Measurements from ENCODE around the gene MSRB3.
A peak's percentile ranks its signal among the peaks of the same experiment; 100 is the strongest.
"Not testable (repeated sequence)": the region's sequence is repeated elsewhere in the genome, so short reads cannot be mapped to it uniquely, and the experiment has no call there.

The MSRB3 gene

DNA sequence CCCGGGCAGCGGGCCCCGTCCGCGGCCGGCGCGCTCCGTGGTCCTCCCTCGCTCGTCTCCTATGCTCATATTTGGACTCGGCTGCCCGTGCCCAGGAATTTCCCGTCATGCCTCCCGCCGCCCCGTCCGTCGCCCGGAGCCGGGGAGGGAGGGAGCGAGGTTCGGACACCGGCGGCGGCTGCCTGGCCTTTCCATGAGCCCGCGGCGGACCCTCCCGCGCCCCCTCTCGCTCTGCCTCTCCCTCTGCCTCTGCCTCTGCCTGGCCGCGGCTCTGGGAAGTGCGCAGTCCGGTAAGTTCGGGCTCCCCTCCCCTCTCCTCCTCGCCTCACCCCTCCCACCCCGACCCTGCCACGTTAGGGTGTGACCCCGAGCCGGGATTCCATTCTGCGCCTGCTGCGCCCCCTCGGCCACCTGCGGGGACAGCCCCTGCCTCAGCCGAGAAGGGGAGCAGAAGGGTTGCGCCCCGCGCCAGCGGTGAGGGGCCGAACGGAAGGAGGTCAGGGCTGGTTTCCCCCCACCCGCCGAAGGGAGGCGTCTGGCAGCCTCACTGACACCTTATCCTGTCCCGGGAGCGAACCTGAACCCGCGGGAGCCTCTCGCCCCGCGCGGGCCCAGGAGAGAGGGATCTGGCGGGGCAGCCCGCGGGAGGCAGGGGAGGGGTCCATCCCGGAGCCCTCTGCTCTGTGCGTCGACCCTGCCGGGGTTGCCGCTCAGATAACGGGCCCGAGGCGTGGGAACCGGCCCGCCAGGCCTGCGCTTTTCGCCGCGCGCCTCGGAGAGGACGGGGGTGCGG is at the start of gene MSRB3:
Gene MSRB3 (plus strand): TSS at position 108 of the 793 bp plus-strand sequence. CDS start 29,897 bp downstream, outside the sequence.
- no peak for DNase-seq

DNA sequence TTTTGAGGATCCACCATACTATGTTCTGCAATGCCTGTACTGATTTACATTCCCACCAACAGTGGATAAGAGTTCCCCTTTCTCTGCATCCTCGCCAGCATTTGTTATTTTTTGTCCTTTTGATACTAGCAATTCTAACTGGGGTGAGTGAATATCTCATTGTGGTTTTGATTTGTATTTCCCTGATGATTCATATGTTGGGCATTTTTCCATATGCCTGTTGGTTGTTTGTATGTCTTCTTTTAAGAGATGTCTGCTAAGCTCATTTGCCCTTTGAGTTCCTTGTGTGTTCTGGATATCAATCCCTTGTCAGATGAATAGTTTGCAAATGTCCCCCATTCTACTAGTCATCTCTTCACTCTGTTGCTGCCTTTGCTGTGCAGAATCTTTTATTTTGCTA is 49.0 kb upstream of the MSRB3 start:
- DNase-seq, result no peak

DNA sequence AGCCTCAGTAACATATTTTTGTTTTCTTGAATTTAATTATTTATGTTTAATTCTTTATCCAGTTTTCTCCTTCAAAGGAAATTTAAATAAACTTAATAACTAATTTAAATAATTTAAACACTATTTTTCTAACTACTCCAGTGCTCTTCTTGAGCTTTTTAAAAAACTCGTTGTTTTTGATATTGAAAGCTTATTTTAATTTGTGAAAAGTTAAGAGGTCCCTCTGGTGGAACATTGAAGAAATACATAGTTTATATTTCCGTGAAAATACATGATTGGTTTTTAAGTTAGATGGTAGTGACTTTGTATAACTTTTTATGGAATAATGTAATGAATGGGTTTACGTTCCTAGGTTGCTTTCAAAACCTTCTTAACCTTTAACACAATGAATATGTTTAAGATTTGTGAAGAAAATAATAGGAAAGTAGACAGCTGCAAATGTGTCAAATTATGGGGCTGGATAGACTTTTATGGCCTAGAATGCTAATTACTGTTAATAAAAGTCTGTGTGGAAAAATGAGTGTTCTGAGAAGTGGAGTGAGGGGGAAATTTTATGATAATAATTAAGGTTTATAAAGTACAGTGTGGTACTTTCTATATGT is 45.9 kb upstream of the MSRB3 start:
- DNase-seq, result peak; percentile 7

GRCh38 chr12:65237153-65237552 is 41.3 kb upstream of the MSRB3 start:
- DNase-seq, result no peak

GRCh38 chr12:65238609-65239008 is 39.9 kb upstream of the MSRB3 start:
- no peak for DNase-seq

- DNase-seq, result no peak
Measured at GRCh38 chr12:65248656-65249633, 29.5 kb upstream of the MSRB3 start.

DNA sequence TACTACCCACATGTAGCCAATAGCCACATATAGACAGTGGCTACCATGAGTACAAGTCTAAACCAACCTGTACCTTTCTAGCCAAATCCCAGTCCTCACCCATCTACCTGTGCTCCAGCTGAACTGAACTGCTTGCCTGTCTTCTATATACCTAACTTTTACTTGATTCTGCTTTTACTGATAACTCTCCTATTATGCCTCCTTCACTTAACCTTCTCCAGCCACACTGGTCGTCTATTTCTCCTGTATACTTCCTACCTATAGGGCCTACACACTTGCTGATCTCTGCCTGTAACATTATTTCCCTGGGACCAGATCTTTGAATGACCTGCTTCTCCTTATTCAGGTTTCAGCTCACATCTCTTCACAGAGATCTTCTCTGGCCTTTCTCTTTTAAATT is 26.0 kb upstream of the MSRB3 start:
- no peak for DNase-seq

DNA sequence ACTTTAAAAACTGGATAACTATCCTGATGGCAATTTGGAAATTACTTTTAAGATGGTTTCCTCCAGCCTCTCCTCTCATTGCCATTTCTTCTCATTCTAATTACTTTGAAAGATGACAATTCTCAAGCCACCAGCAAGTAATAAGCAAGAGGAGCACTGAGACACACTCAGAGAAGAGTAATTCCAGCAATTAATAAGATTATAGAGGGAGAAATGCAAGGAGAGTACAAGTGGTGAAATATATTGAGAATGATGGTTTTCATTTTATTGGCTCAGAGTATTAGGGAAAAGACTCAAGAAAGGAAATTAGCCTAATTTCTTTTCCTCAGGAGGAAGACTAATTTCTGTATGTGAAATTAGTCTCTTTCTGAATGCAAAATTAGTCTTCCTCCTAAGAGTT is 20.5 kb upstream of the MSRB3 start:
- no peak for DNase-seq

DNA sequence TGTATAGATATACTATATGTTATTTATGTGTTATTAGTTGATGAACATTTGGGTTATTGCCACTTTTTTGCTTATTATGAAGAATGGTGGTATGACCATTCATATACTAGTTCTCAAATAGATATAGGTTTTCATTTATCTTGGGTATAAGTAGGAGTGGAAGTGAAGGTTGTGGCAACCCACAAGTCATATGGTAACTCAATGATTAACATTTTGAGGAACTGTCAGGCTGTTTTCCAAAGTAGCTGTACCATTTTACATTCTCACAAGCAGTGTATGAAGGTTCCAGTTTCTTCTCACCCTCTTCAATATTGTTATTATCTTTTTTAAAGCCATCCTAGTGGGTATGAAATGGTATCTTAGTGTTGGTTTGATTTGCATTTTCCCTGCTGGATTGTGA is 19.0 kb upstream of the MSRB3 start:
- DNase-seq, result no peak

GRCh38 chr12:65263777-65264176 is 14.7 kb upstream of the MSRB3 start:
- no peak for DNase-seq

DNA sequence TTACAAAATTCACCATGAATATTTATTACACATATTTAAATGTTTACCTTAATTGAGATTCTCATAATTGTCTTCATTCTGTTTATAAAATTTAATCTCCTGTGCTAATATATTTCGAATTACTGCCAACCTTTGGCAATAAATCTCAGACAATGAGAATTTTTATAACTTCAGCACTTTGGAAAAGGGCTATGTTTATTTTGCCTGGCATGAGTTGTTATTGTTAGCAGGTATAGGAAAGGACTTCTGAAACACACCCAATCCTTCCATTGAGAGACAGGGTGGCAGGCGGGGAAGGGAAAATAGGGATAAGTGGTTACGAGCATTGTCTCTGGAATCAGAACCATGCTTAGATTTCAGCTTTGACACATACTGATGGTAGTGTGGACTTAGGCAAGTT is 12.1 kb upstream of the MSRB3 start:
- DNase-seq, result no peak

- DNase-seq, result no peak
Measured at GRCh38 chr12:65269603-65270002, 8.9 kb upstream of the MSRB3 start.

- DNase-seq, result no peak
Measured at GRCh38 chr12:65274602-65275272, 3.7 kb upstream of the MSRB3 start.

DNA sequence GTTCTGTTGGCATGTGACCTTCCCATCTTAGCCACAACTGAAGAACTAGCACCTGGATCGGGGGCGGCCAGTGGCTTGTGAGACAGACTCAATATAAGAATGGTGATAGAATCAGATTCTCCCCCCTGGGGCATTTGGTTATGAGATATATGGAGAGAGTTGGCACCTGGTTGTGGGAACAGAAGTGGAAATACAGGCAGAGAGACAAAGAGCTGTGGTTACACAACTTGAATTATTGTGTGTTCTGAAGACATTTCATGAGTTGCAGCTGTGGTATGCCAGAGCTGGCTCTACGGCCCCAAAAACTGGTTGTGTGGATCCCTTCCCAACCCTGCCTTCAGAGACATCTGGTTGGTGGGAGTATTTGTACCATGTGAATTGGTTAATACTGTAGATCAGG is 2.9 kb upstream of the MSRB3 start:
- no peak for DNase-seq

- peak; percentile 50 for DNase-seq
Measured at GRCh38 chr12:65276916-65277530, 1.5 kb upstream of the MSRB3 start.

GRCh38 chr12:65277994-65278575 is 398 bp upstream of the MSRB3 start:
- no peak for DNase-seq

DNA sequence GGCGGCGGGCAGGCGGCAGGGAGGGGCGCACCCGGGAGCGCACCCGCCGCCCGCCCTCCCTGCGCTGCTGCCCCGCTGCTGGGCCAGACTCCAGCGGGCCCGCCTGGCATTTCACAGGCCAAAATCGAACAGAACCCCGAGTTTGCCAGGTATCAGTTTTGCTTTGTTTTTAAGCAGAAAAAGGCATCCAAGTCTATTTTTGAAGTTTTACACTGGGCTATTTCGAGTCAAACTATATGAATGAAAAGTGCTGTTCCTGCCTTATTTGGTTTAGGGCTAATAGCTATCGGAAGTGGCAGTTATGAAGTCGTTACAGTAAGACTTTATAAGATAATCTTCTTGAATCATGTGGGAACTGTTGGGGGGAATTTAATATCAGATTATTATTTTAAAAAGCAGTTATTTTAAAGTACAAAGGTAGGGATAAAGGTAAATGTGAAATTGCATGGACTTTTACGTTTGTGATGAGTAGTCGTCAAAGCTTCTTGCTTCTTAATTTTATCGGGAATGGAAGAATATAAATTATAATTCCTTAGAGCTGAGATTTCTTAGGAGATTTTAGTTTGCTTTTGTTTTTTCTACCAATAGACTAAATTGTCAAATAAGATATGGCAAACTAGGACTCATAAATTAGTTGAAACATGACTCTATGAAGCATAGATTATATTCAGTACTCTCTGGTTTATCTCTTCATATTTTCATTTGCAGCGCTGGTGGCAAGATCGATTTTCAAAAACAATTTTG is 1.1 kb downstream of the MSRB3 start:
- no peak for DNase-seq

GRCh38 chr12:65280306-65280705 is 1.8 kb downstream of the MSRB3 start:
- peak; percentile 84 for DNase-seq

GRCh38 chr12:65282840-65283239 is 4.4 kb downstream of the MSRB3 start:
- DNase-seq, result no peak

GRCh38 chr12:65285532-65285931 is 7.0 kb downstream of the MSRB3 start:
- DNase-seq, result not testable (repeated sequence)

- DNase-seq, result peak; percentile 72
Measured at GRCh38 chr12:65287426-65287825, 8.9 kb downstream of the MSRB3 start.

Measured in GF-D8 (cell line).